Measurements from ENCODE around the gene MYL4. TPM values are rescaled to one million over a fixed set of nuclear protein-coding genes. Genes with fewer than 3 reads are reported as not detected.

MYL4 gene
- total and polyA plus RNA-seq, 4 donors: 0.49 to 9.0 (median 0.56) TPM

GRCh38 chr17:47272491-47272890 is 63.3 kb downstream of the MYL4 start:
- H3K9me3 ChIP-seq (ENCODE audit: control insufficient read depth in 4 of 4, insufficient read depth in 3 of 4, low read length in 3 of 4): no peaks in the 10 kb centered on the region
- TF ChIP-seq, protein P1, sequence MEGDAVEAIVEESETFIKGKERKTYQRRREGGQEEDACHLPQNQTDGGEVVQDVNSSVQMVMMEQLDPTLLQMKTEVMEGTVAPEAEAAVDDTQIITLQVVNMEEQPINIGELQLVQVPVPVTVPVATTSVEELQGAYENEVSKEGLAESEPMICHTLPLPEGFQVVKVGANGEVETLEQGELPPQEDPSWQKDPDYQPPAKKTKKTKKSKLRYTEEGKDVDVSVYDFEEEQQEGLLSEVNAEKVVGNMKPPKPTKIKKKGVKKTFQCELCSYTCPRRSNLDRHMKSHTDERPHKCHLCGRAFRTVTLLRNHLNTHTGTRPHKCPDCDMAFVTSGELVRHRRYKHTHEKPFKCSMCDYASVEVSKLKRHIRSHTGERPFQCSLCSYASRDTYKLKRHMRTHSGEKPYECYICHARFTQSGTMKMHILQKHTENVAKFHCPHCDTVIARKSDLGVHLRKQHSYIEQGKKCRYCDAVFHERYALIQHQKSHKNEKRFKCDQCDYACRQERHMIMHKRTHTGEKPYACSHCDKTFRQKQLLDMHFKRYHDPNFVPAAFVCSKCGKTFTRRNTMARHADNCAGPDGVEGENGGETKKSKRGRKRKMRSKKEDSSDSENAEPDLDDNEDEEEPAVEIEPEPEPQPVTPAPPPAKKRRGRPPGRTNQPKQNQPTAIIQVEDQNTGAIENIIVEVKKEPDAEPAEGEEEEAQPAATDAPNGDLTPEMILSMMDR (IDR thresholded peaks at IDR 0.05; ENCODE audit: control extremely low read depth, extremely low read depth): no peak
- H3K27me3 ChIP-seq (ENCODE audit: control insufficient read depth in 3 of 3, insufficient read depth in 3 of 3, low read length in 2 of 3): no peaks in the 10 kb centered on the region
- no peaks in the 10 kb centered on the region for H3K36me3 ChIP-seq (ENCODE audit: control insufficient read depth in 4 of 4, insufficient read depth in 4 of 4, low read length in 4 of 4)
- DNase-seq: no peak
- 77 to 80% methylated on average over 1 of the region's 1 CpG for WGBS, 2 donors
- peaks cover 14 to 29% (median 23%) of the 10 kb centered on the region in 5 donors for H3K4me1 ChIP-seq (ENCODE audit: control insufficient read depth in 5 of 5, insufficient read depth in 5 of 5, low read length in 5 of 5)
- no peak overlapping the region for H3K4me3 ChIP-seq
- ATAC-seq (ENCODE audit: insufficient read depth, low FRiP score): no peak
- H3K27ac ChIP-seq (ENCODE audit: low read depth in 1 of 2, low read length in 1 of 2): no peak overlapping the region
- no peak overlapping the region for H3K9ac ChIP-seq (ENCODE audit: insufficient read depth in 1 of 2, low read length in 2 of 2)

- 98 to 100% methylated on average over 2 of the region's 2 CpGs for WGBS, 2 donors
Measured at GRCh38 chr17:47273245-47273644, 64.1 kb downstream of the MYL4 start.

More at GRCh38 chr17:47273245-47273644, 64.1 kb downstream of the MYL4 start:
- TF ChIP-seq, protein P1 (IDR thresholded peaks at IDR 0.05; ENCODE audit: control extremely low read depth, extremely low read depth): no peak
- Histone ChIP-seq H3K27ac (ENCODE audit: low read depth in 1 of 2, low read length in 1 of 2) (no peak overlapping the region), H3K4me1 (ENCODE audit: control insufficient read depth in 5 of 5, insufficient read depth in 5 of 5, low read length in 5 of 5) (peaks cover 17 to 33% (median 22%) of the 10 kb centered on the region in 5 donors), H3K9me3 (ENCODE audit: control insufficient read depth in 4 of 4, insufficient read depth in 3 of 4, low read length in 3 of 4) (no peaks in the 10 kb centered on the region), H3K27me3 (ENCODE audit: control insufficient read depth in 3 of 3, insufficient read depth in 3 of 3, low read length in 2 of 3) (no peaks in the 10 kb centered on the region), H3K4me3 (no peak overlapping the region), H3K36me3 (ENCODE audit: control insufficient read depth in 4 of 4, insufficient read depth in 4 of 4, low read length in 4 of 4) (no peaks in the 10 kb centered on the region), H3K9ac (ENCODE audit: insufficient read depth in 1 of 2, low read length in 2 of 2) (no peak overlapping the region)
- no peak for DNase-seq
- no peak for ATAC-seq (ENCODE audit: insufficient read depth, low FRiP score)

Small RNAs within 50 kb of the gene (small RNA-seq; reads per million reads assigned to genes)
- gene RNU7-186P (ENCODE audit: low replicate concordance): not detected

Other genes with a start within 250 kb of the MYL4 start
- gene RPRML, start 230.1 kb upstream of the MYL4 start, total RNA-seq: under 1 TPM in 1 of 2 donors, not detected in 1; 0.37 TPM
- under 1 TPM in 1 of 2 donors, not detected in 1; 0.10 TPM for gene RPRML, start 230.1 kb upstream of the MYL4 start, polyA plus RNA-seq
- 10 to 100 TPM; 66.0 to 74.1 TPM for gene CDC27, start 20.1 kb upstream of the MYL4 start, total RNA-seq
- gene CDC27, start 20.1 kb upstream of the MYL4 start, polyA plus RNA-seq: 10 to 100 TPM; 13.6 to 26.1 TPM
- 10 to 100 TPM in 1 of 2 donors, 1 to 10 TPM in 1; 9.6 to 15.9 TPM for gene ITGB3, start 44.5 kb downstream of the MYL4 start, total RNA-seq
- 1 to 10 TPM; 1.3 to 5.7 TPM for gene ITGB3, start 44.5 kb downstream of the MYL4 start, polyA plus RNA-seq
- gene EFCAB13, start 114.6 kb downstream of the MYL4 start, total RNA-seq: 10 to 100 TPM in 1 of 2 donors, 1 to 10 TPM in 1; 5.6 to 21.4 TPM
- gene EFCAB13, start 114.6 kb downstream of the MYL4 start, polyA plus RNA-seq: 1 to 10 TPM in 1 of 2 donors, under 1 TPM in 1; 0.56 to 1.7 TPM

All from lung (tissue), 13 donors.